Erythroblast (primary cell): ENCODE measurements around the gene MB21D2.

Experiments used
- DNase-seq, 2 experiments: peaks; one replicate each; lab custom pipeline; 2025; lab: John Stamatoyannopoulos, UW
- GATA1 ChIP-seq: IDR thresholded peaks from 2 replicates; pipeline ENCODE4 v1.6.1; 2011; ENCODE audit warnings: low read depth, mild to moderate bottlenecking, control low read depth, low read length, moderate library complexity
- POLR2A ChIP-seq: IDR thresholded peaks from 2 replicates; pipeline ENCODE4 v1.6.1; 2011; ENCODE audit warnings: mild to moderate bottlenecking, low read length

MB21D2 gene

DNA sequence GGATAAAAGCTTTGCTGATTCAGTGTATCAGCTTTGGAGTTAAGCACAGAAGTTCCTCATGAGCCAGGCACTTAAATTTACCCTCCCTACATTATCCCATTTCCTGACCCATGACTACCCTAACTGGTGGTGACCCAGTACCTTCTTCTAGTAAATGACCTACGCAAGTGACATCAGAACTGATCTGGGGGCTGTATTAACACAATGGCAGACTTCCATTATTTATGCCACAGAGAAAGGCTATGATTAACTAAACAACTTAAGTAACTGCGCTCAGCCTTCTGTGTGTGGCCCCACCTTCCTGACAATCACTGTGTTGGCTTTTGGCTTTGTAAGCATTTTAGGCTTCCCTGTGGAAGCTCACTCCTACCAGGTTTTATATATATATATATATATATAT, 1.9 kb downstream of the MB21D2 start:
- TF ChIP-seq GATA1 (no peak), POLR2A (no peak)
- no peak for DNase-seq

DNA sequence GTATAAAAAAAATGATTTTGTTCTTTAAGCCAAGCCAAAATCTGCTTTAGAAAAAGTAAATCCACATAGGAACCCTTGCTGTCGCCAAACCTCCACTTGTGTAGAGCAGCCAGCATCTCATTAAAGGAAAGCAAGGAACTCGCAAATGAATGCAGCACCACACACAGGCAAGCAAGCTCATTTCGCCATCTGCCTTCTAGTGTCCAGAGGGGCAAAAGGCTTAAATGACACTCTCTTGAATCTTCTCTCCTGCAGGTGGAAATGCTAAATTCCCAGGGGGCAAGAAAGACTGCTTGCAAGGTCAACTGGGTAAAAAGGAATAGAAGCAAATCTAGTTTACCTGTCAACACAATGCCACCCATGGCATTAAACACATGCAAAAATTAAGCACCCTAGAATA, 2.4 kb downstream of the MB21D2 start:
- TF ChIP-seq POLR2A (no peak), GATA1 (no peak)

DNA sequence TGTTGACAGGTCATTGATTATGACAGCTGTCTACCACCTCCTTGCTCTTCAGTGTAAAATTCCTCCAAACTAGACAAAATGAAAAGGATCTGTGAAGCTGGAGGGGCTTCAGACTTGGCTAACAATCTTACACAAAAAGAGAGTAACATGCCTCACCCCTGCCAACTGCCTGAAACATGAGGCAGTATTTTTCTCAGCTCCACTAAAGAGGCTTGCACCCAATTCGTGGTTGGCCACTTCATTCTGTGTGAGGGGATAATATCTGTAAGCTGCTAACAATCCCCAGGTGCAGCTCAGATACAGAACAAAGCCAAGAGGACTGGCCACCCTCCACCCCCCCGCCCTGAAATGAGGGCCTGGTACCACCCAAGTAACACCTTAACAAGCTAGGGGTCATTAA, 2.8 kb downstream of the MB21D2 start:
- TF ChIP-seq GATA1 (no peak), POLR2A (no peak)
- no peak for DNase-seq

More for the DNA sequence above, 2.4 kb downstream of the MB21D2 start:
- DNase-seq = no peak

DNA sequence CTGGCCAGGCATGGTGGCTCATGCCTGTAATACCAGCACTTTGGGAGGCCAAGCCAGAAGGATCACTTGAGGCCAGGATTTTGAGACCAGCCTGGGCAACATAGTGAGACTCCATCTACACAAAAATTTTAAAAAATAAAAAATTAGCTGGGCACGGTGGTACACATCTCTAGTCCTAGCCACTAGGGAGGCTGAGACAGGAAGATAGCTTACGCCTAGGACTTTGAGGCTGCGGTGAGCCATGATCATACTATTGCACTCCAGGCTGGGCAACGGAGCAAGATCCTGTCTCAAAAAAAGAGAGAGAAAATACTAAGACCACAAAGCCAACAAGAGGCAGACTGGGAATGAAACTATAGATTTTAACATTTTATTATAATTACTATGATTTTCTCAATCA, 4.1 kb downstream of the MB21D2 start:
- TF ChIP-seq POLR2A (no peak), GATA1 (no peak)
- no peak for DNase-seq

DNA sequence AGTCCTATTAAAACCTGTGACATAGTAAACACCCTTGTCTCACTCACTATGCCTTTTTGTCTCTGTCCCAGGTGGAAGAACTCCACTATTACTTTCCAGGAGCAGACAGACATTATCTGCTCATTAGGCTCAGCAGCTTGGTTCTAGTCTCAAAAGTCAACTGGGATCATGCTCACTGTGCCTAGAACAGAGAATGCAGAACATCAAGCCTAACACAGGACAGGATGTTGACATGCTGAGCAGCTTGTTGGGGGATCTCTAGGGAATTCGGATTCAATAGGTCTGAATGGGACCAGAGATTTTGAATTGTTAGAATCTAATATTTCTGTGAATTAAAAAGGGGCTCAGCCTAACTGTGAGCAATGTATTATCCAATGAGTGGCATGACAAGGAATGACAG, 6.4 kb downstream of the MB21D2 start:
- TF ChIP-seq GATA1 = no peak
- no peak for TF ChIP-seq POLR2A
- DNase-seq = no peak

DNA sequence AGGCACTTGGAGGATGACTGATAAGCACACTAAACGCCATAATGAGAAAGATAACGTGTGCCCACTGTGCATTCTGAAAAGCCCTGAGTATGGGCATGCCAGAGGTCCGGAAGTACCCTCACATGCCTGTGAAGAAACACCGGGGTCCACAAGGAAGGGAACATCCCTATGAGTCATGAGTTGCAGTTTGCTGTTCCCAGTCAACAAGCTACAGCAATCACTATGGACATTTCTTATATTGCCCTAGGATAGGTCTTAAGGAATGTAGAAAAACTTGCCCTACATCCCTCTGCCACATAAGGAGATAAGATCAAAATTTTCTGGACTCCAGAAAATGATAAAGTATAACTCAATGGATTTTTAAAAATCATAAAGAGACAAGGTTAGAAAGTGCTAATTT, 9.9 kb downstream of the MB21D2 start:
- TF ChIP-seq GATA1 = no peak
- no peak for TF ChIP-seq POLR2A
- no peak for DNase-seq

DNA sequence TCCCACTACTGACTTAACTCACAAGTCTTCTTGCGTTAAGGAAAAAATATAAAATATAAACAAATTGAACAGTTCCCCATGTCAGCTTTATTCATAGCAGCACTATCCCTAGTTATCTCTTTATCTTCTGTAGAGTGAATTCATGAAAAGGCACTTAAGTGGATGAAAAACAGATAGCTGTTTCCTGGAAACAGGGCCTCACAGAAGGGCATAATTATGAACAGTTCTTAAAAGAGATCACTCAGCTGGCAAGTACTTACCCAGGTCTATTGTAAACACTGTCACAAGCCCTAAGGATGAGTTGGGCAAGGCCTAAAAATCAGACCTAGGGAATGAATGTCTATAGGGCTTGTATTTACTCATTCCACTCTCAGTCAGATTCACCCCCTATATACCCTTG, 10.7 kb downstream of the MB21D2 start:
- no peak for TF ChIP-seq GATA1
- no peak for TF ChIP-seq POLR2A
- no peak for DNase-seq

DNA sequence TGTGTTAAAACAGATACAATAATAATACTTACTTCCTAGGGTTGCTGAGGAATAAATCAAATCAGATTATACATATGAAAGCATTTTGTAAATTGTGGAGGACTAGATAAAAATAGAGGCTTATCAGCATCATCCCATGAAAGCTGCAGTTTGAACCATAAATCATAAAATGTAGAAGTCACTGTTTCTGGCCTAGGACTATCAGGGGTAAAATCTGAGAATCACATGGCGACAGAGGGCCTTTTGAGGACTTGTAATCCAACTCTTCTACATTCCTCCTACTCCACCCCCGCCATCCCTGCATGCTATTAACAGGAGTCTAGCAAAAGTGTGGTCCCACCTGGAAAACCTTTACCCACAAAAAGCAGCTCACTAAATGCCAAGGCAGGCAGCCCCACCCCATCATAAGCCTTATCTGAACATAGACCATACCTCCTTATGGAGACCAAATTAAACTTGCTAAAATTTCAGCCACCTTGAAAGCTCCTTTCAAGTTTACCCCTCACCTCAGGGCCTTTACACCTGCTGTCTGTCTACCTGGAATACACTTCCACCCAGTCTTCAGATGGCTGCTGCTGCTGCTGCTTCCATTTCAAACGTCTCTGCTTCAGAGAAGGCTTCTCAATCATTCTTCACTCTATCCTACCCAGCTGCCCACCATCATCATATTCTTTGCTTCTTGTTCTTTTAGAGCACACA, 11.5 kb downstream of the MB21D2 start:
- no peak for TF ChIP-seq GATA1
- TF ChIP-seq POLR2A = no peak
- DNase-seq = no peak

DNA sequence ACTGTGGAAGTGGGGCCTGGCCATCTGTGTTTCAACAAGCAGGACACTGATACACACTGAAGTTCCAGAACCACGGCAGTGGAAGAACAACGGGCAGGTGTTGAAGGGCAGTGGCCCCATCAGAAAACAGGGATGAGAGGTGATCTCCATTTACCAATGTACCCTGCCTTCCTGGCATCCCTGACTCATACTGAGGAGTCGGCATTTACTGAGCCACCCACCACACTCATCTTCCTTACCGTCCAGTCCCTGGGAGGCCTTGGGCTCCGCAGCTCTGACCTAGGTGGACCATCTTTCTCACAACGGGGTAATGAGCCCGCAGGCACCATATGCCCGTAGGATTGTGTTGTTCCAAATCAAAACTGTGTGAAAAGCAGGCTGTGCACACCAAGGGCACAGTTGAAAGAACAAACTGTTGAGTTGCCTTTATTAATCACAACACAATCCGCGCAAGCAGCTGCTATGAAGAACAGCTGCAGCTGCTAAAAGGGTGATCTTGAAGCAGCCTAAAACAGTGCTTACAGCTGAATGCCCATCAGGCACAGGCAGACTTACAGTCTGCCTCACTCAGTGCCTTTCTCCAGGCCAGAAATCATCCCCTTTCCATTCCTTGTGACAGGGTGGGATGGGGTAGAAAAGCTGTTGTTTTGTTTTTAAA, 12.9 kb downstream of the MB21D2 start:
- TF ChIP-seq GATA1 (no peak), POLR2A (no peak)

DNA sequence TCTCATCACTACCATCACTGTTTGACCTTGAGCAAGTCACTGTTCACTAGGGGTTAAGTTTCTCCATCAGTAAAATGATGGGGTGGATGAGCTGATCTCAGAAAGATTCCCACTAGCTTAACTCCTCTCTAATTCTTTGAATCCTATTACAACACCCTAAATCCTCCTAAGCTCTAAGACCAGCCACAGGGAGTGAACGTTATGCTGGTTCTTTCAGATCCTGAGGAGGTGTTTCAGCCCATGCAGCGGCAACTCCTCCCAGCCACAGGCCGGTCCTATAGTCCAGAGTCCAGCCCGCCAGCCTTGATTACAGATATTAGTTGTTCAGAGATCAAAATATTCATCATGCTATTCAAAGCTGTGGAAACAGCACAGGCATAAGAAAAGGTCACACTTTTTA, 15.1 kb downstream of the MB21D2 start:
- no peak for TF ChIP-seq POLR2A
- no peak for DNase-seq

More for the DNA sequence above, 12.9 kb downstream of the MB21D2 start:
- no peak for DNase-seq

DNA sequence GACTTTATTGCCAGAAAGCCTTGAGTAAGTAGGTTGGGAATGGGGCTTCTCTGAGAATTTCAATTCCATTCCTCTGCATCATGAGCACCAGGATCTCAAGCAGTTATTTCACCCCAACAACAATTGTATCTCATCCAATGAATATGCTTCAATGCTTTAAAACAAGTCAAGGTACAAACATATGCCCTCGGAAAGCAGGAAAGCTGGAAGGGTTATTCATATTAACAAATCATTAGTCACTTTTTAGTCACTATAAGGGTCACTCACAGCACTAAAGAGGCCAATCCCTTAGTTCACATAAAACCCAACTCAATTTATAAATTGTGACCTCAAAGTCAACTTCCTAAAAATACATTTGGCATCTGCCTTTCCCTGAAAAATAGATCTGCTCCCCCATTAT, 16.2 kb downstream of the MB21D2 start:
- no peak for DNase-seq

DNA sequence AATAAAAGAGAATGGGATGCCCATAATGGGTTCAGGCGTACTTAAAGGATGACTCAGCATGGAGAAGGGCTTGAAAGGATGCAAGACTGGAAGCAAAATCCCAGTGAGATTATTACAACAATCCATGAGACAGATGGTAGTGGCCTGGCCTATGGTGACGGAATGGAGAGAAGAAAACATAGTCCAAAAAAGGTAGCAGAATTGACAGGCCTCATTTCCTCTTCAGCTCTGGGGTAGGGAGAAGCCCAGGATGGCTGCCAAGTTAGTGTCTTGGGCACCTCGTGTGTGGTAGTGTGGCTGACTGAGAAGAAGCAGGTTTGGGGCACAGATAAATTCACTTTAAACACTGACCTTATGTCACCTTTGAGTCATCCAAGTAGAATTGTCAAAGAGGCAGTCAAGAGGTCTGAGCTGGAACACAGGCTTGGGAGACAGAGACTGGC, 18.1 kb downstream of the MB21D2 start:
- no peak for DNase-seq
- no peak for TF ChIP-seq GATA1
- TF ChIP-seq POLR2A = no peak

More for the DNA sequence above, 16.2 kb downstream of the MB21D2 start:
- TF ChIP-seq POLR2A (no peak), GATA1 (no peak)

DNA sequence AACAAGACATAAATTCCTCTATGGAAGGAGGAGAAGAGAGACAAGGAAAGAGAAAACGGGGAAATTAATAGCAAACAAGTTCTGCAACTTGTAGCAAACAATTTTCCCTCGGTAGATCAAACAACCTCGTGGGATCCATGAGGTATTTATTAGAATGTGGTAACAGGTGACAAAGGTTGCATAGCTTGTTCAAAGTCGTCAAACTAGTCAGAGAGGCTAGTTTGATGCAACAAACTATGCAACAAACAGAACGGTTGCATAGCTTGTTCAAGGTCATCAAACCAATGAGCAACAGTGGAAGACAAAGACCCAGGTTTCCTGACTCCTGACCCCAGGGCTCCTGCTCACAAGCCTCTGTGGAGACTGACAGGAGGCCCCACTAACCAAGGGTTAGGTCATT, 20.7 kb downstream of the MB21D2 start:
- TF ChIP-seq POLR2A (no peak), GATA1 (no peak)
- no peak for DNase-seq

DNA sequence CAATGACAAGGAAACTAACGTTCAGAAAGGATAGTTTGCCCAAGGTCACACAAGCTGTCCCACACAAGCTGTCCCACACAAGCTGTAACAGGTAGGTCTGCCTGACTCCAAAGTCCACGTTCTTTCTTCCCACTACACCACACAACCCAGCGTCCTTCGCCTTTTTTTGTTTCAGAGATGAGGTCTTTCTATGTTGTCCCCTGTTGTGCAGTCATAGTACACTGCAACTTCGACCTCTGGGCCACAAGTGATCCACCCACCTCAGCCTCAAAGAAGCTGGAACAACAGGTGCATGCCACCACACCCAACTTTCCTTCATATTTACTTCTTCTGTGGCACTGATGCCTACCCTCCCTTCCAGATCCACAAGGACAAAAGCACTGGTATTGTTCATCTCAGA, 21.4 kb downstream of the MB21D2 start:
- no peak for DNase-seq
- TF ChIP-seq GATA1 (no peak), POLR2A (no peak)

DNA sequence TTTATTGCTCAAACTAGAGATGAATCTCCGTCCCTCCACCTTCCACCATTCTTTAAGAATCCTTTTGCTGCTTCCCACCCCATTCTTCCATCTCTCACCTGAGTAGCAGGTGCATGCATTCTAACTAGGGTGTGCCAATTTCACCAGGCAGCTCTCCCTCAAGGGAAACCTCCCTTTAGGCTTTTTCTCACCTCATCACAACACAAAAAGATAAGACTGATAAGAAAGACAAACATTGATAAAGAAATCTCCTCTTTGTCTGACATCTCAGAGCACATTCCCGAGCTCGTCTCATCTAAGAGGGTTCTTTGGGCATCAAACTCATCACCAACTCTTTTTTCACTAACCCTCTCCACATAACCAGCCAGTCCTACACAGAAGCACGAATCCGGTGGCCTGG, 23.0 kb downstream of the MB21D2 start:
- DNase-seq = no peak
- no peak for TF ChIP-seq POLR2A
- no peak for TF ChIP-seq GATA1
